ENCODE measurements around the gene SIRPG.

DNA sequence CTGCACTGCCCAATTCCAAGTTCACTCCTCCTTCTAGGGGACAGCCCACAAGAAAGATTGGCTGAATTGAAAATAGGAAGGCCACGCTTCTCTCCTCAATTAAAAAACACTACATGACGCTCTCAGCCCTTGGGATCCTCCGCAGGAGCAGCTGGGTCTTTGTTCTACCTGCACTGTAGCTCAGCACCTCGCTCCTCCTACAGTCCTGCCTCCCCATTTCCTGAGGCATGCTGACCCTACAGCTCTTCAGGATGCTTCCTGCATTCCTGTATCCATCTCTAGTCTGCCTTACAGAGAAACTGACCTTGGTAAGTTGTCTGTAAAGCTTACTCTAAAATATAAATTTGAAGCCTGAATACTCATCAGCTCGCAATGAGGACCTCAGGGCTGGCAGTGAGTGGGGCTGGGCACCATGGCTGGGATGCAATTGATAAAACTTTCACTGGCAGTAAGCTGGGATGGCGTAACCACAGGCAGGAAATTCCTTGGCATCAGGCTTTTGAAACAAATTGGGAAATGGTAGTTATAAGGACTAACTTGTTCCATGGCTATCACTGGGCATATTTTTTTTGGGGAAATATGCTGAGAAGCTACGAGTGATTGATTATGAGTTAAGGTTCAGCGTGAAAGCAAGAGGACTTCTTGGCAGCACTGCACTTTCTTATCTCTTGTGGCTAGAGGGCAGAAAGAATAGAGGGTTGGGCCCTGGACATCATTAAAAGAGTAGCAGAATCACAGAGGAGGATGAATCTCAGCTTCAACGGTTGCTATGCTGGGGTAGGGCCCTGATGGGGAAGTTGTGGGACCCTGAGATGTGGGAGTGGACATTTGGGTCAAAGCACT is 26.0 kb downstream of the SIRPG start:
- TF ChIP-seq, protein P1, sequence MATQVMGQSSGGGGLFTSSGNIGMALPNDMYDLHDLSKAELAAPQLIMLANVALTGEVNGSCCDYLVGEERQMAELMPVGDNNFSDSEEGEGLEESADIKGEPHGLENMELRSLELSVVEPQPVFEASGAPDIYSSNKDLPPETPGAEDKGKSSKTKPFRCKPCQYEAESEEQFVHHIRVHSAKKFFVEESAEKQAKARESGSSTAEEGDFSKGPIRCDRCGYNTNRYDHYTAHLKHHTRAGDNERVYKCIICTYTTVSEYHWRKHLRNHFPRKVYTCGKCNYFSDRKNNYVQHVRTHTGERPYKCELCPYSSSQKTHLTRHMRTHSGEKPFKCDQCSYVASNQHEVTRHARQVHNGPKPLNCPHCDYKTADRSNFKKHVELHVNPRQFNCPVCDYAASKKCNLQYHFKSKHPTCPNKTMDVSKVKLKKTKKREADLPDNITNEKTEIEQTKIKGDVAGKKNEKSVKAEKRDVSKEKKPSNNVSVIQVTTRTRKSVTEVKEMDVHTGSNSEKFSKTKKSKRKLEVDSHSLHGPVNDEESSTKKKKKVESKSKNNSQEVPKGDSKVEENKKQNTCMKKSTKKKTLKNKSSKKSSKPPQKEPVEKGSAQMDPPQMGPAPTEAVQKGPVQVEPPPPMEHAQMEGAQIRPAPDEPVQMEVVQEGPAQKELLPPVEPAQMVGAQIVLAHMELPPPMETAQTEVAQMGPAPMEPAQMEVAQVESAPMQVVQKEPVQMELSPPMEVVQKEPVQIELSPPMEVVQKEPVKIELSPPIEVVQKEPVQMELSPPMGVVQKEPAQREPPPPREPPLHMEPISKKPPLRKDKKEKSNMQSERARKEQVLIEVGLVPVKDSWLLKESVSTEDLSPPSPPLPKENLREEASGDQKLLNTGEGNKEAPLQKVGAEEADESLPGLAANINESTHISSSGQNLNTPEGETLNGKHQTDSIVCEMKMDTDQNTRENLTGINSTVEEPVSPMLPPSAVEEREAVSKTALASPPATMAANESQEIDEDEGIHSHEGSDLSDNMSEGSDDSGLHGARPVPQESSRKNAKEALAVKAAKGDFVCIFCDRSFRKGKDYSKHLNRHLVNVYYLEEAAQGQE (IDR thresholded peaks at IDR 0.05; ENCODE audit: insufficient read depth in 1 of 2, low read depth in 2 of 2, low read length in 2 of 2): no peak
- TF ChIP-seq SIN3A (IDR thresholded peaks at IDR 0.05; ENCODE audit: borderline replicate concordance, insufficient read depth, low read length): no peak

Data from PFSK-1 (cell line).